SKM-1 treated with dmso at 0.1 percent for 144 hours (cell line): Measurements from ENCODE around the gene TRPM2.
"Not testable (repeated sequence)": the region's sequence is repeated elsewhere in the genome, so short reads cannot be mapped to it uniquely, and the experiment has no call there.

ENCODE experiments used
- DNase-seq: peaks from one replicate; lab custom pipeline; 2025; ENCODE audit not compliant: unreplicated experiment; lab: John Stamatoyannopoulos, UW

The TRPM2 gene

DNA sequence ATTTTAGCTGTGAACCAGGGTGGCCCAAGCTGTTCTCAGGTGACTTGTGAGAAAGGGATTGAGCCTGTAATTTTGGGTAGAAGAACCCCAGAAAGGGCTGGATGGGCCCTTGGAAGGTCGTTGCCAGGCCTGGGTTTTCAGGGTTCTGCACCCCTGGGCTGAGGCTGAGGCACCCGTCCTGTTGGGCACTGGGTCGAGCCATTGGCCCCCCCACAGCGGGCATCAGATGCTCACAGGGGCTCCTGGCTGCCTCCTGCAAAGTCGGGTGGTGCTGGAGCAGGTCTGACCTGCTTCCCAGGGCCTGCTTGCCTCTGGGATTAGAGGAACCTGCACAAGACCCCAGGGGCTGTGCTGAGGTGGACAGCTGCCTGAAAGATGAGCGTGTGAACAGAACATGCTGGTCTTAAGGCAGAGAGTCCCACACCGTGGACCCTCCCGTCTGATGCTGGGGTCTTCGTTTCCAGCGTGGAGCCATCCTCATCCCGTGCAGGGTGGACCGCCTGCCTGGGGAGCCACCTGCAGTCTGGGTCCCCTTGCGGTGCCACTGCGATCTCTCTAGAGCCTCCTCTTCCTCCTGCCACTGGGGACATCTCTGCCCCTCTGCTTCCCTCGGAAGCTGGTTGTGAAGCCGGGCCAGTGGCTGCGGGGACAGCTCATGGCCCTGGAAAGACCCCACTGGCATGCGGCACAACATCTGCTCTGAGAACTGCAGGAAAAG, 1.7 kb upstream of the TRPM2 start:
- DNase-seq, result no peak

- no peak for DNase-seq
Measured at GRCh38 chr21:44352253-44352860, 1.1 kb upstream of the TRPM2 start.

DNA sequence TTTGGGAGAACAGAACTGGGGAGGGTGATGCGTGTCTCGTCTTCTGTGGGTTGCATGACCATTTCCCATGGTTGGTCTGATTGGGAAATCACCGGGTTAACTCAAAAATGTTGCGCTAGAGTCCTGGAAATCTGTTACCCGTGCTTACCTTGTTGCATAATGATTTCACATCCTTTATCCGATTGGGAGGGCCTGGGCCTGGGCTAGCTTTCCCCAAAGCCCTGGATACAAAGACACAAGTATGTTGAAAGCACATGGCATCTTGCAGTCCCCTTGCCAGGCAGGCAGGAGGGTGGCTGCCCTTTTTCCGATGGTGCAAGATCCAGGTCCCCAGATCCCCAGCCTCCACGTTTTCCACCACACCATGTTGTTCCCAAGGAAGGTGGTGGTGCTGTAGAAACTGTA, 582 bp downstream of the TRPM2 start:
- DNase-seq, result peak; percentile 97

DNA sequence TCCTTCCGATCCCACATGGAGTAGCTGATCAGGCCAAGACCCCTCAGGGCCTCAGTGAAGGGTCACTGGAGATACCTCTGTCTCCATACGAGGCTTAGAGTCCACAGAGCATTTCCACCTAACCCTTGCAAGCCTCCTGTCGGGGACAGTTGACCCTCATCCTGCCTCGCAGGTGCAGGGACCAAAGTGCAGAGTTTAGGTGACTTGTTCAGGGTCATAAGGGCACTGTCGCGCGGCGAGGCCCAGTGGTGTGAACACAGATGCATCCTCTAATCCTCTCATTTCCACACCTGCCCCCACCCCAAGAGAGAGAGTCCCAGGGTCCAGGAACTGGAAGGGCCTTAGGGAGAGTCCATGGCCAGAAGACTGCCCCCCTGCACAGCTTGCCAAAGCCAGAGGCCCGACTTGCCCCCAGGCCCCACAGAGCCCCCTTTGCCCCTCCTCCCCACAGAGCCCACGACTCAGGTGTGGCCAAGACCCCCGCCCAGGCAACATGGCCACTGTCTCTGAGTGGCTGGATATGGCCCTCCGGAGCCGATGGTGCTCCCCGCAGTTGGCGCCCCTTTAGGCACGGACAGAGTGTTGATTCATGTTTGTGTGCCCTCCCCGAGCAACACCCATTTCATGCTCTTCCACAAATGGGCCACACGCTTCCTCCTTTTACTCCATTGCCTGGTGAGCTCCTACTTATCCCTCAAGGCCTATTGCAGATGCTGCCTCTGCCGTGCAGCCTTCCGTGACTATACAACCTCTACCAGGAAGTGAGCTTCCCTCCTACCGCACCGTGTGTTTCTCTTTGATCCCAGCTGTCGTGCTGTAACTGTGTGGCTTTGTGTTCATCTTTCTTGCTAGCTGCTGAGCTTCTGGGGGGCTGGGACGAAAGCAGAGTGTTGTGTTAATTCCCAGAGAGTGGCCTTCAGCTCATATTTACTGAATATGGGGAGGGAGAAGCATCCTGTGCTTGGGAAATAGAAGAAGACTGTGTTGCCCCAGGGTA, 1.7 kb downstream of the TRPM2 start:
- DNase-seq, result peak; percentile 51

GRCh38 chr21:44356160-44356559, 2.7 kb downstream of the TRPM2 start:
- no peak for DNase-seq

DNA sequence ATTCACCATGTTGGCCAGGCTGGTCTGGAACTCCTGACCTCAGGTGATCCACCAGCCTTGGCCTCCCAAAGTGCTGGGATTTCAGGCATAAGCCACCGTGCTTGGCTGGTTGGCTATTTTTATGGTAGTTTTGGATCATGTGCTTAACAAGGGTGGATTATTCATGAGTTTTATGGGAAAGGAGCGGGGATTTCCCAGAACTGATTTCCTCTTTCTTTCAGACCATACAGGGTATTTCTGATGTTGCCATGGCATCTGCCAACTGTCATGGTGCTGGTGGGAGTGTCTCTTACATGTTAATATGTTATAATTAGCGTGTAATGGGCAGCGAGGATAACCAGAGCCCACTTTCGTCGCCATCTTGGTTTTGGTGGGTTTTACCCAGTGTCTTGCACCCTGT, 3.2 kb downstream of the TRPM2 start:
- DNase-seq, result no peak

GRCh38 chr21:44357064-44357837, 3.8 kb downstream of the TRPM2 start:
- DNase-seq, result no peak

- no peak for DNase-seq
Measured at GRCh38 chr21:44359396-44359795, 6.0 kb downstream of the TRPM2 start.

GRCh38 chr21:44360159-44360558, 6.7 kb downstream of the TRPM2 start:
- peak; percentile 88 for DNase-seq

GRCh38 chr21:44361903-44362302, 8.5 kb downstream of the TRPM2 start:
- not testable (repeated sequence) for DNase-seq

DNA sequence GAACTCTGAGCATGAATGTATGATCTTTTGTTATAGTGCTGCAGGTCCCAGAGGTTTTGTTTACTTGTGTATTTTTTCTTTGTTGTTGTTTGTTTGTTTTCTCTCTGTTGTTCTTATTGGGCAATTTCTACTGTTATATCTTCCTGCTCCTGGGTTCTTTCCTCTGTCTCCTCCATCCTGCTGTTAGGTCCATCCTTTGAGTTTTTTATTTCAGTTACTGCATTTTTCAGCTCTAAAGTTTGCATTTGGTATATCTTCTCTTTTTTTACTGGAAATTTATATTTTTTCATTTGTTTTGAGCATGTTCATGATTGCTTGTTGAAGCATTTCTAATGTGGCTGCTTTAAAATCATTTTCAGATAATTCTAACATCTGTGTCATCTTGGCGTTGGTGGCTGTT, 9.9 kb downstream of the TRPM2 start:
- no peak for DNase-seq

GRCh38 chr21:44364151-44365053, 11.0 kb downstream of the TRPM2 start:
- no peak for DNase-seq

- DNase-seq, result no peak
Measured at GRCh38 chr21:44365251-44365966, 12.0 kb downstream of the TRPM2 start.

DNA sequence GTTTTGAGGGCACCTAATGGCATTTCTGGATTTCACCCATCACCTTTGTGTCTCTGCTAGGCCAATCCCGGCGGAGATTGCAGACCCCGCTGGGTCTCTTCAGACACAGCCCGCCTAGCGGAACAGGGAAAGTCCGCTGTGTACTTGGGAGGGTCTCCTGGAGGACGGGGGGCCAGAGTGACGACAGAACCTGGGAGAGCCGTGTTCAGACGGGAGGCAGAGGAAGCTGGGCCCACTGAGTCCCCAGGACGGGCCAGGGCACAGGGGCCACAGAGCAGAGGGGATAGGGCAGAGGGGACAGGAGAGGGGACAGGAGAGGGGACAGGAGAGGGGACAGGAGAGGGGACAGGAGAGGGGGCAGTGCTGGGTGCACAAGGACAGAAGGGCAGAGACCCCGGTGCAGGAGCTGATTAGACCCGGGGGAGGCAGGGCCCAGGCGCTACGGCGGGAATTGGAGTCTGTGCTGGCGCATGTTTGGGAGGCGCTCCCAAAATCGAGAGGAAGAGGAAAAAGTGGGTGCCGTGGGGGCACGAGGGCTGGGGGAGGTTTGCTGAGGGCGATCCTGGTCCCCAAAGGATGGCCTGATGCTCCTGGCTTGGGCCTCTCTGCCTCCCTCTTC, 12.7 kb downstream of the TRPM2 start:
- no peak for DNase-seq

DNA sequence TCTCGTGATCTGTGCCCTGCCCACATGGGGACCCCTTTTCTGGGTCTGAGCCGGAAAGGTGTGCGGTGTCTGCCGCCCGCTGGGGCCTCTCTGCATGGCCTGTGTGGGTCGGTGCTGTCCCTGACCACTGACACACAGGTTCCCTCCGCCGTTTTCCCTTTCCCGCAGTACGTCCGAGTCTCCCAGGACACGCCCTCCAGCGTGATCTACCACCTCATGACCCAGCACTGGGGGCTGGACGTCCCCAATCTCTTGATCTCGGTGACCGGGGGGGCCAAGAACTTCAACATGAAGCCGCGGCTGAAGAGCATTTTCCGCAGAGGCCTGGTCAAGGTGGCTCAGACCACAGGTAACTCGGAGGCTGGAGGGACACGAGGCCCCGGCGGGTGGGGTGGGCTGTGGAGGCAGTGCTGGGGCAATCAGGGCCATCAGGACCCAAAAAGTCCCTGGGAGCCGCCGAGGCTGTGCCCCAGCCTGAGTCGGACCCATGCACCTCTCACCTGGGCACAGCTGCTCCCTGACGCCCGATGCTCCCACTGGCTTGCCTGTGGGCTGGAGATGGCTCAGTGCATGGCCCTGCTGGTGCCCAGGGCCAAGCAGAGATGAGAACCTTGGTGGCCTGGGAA, 13.3 kb downstream of the TRPM2 start:
- no peak for DNase-seq

DNA sequence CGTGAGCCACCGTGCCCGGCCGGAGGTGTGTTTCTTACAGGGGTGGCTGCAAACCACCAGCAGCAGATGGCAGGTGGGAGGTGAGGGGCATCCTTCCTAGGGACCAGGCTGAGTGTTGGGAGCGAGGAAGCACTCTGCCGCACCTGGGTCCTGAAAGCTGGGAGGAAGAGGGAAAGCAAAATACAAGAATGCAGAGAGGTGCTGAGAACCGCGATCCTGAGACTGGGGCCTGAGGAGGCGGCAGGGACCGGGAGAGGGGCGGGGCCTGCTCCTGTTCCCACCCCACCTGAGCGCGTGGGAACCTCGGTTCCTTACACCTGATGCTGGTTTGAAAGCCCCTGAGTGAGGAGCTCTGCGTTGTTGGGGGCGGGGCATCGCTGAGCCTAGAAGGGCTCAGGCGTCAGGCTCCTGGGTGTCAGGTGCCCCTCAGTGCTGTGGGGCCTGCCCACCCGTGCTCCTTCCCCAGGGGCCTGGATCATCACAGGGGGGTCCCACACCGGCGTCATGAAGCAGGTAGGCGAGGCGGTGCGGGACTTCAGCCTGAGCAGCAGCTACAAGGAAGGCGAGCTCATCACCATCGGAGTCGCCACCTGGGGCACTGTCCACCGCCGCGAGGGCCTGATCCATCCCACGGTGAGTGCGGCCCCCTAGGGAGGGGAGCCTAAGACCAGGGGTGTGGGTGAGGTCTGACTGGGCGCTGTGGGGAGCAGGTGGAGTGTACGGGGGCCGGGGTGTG, 15.5 kb downstream of the TRPM2 start:
- DNase-seq, result no peak

- no peak for DNase-seq
Measured at GRCh38 chr21:44370027-44370735, 16.8 kb downstream of the TRPM2 start.
